ENCODE results near the gene EXOC2. TPM values are rescaled to one million over a fixed set of nuclear protein-coding genes. Genes with fewer than 3 reads are reported as not detected.

The EXOC2 gene
- total RNA-seq, 1 experiment from 2014 or later, result 45.7 TPM

DNA sequence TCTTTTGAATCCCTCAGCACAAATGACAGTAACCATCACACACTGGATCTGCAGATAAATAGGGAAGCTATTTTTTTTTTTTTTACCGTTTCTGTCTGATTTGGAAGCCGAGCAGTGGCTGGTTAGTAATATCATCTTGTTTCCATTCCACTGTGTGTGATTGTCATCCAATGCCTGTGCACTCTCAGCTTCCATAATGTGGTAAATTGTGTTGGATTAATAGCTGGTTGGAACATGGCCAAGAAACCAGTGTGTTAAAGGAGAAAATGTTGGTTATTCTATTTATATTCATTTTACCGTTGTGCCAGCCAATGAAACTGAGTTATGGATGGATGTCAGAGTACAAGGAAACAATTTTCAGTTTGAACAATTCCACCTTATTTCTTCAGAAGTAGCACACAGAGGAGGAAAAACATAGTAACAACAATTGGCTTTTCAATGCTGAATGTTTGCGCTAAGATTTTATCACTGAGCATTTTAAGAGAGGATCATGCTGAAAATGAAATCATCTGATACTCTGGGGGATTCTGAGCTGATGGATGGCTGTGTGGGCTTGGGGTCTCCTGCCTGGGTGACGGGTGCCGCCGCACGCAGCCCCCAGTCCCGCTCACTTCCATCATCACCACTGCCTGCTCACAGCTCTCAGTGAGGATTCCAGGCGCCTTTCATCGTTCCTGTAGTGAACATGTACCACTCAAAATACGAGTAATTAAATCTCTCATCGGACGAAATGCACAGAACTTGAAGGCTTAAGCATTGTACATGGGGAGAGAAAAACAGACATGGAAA lies 40.7 kb upstream of the EXOC2 start (continued):
- TF ChIP-seq, protein P1, sequence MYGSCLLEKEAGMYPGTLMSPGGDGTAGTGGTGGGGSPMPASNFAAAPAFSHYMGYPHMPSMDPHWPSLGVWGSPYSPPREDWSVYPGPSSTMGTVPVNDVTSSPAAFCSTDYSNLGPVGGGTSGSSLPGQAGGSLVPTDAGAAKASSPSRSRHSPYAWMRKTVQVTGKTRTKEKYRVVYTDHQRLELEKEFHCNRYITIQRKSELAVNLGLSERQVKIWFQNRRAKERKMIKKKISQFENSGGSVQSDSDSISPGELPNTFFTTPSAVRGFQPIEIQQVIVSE (CRISPR knock-in tag; IDR thresholded peaks at IDR 0.05; ENCODE audit: borderline replicate concordance), result no peak

DNA sequence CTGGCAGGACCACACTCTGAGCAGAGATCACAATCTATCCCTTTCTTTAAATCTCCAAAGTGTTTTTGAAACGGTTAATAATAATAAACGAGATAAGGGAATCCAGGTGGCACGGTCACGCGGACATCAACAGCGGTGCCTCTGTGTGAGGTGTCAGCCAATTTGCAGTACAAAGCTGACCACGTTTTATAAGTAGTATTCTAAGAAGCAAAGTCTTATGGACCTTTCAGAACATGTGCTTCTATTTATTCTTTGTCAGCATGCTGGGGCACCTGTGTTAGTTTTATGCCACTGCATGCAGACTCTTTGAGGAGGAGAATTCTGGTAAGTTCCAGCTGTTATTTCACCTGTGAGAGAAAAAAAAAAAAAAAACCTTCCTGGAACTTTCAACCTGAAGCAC lies 39.0 kb upstream of the EXOC2 start:
- no peaks in the 10 kb centered on the region for H3K36me3 Mint-ChIP-seq
- no peaks in the 10 kb centered on the region; the same call in 1 of the 2 replicates for H3K27me3 Mint-ChIP-seq (ENCODE audit: low read depth)
- no peak overlapping the region for H3K27ac Mint-ChIP-seq
- ATAC-seq (no peak), DNase-seq (ENCODE audit: low spot score) (no peak)
- no peak overlapping the region for H3K4me3 Mint-ChIP-seq
- ChIA-PET POLR2A (no interaction called here), CTCF (interaction anchor here (4.0 kb wide), 1 partner anchor 10 kb away, joined by 28 read pairs; no protein-coding TSS in a partner anchor)
- peaks cover 19% of the 10 kb centered on the region for H3K4me1 Mint-ChIP-seq
- H3K9me3 Mint-ChIP-seq, result no peaks in the 10 kb centered on the region
- no peak for TF ChIP-seq FOXK1 (CRISPR knock-in tag; IDR thresholded peaks at IDR 0.05)
- TF ChIP-seq, protein P2, sequence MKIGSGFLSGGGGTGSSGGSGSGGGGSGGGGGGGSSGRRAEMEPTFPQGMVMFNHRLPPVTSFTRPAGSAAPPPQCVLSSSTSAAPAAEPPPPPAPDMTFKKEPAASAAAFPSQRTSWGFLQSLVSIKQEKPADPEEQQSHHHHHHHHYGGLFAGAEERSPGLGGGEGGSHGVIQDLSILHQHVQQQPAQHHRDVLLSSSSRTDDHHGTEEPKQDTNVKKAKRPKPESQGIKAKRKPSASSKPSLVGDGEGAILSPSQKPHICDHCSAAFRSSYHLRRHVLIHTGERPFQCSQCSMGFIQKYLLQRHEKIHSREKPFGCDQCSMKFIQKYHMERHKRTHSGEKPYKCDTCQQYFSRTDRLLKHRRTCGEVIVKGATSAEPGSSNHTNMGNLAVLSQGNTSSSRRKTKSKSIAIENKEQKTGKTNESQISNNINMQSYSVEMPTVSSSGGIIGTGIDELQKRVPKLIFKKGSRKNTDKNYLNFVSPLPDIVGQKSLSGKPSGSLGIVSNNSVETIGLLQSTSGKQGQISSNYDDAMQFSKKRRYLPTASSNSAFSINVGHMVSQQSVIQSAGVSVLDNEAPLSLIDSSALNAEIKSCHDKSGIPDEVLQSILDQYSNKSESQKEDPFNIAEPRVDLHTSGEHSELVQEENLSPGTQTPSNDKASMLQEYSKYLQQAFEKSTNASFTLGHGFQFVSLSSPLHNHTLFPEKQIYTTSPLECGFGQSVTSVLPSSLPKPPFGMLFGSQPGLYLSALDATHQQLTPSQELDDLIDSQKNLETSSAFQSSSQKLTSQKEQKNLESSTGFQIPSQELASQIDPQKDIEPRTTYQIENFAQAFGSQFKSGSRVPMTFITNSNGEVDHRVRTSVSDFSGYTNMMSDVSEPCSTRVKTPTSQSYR (CRISPR knock-in tag; IDR thresholded peaks at IDR 0.05), result no peak

DNA sequence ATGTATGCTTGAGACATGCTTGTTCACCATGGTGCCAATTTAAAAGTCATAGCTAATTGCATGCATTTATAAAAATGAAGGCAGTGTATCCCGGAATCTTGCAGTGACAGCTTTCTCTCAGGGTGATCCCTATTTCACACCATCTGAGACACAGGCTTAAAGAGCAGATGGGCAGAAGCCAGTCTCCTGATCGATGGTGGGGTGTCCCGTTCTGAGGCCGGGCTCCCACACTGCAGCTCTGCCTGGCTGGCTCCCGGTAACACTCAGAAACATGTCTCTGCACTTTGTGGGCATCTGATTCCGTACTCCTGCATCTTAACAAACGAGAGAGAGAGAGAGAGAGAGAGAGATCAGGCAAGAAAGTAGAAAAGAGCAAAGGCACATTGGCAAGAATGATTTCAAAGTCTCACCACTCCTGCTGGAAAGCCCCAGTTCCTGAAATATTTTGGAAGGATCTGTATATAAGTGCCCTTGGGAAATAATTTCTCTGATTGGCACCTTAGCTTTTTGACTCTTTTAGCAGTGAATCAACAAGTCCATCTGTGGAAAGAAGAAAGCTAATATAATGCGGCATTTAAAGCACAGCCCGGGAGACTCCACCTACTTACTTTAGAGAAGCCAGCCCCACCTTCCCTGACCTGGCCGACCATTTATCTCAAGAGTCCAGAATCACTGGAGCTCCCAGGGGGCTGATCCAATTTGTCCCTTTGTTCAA lies 36.8 kb upstream of the EXOC2 start:
- ChIA-PET POLR2A (no interaction called here), CTCF (interaction anchor here (1.2 to 4.0 kb wide), 3 partner anchors 8 to 28 kb away, joined by 3 to 28 read pairs (median 5); no protein-coding TSS in a partner anchor)
- Mint-ChIP-seq H3K36me3 (no peaks in the 10 kb centered on the region), H3K27me3 (ENCODE audit: low read depth) (no peaks in the 10 kb centered on the region; the same call in 1 of the 2 replicates), H3K4me1 (peaks cover 19% of the 10 kb centered on the region), H3K4me3 (no peak overlapping the region), H3K27ac (no peak overlapping the region), H3K9me3 (no peaks in the 10 kb centered on the region)
- no peak for TF ChIP-seq TEAD1 (CRISPR knock-in tag; IDR thresholded peaks at IDR 0.05)
- DNase-seq (ENCODE audit: low spot score) (no peak), ATAC-seq (no peak)

GRCh38 chr6:727856-728255 lies 34.9 kb upstream of the EXOC2 start:
- CTCF ChIA-PET, result no interaction called here
- Mint-ChIP-seq H3K36me3 (no peaks in the 10 kb centered on the region), H3K4me3 (no peak overlapping the region), H3K9me3 (no peaks in the 10 kb centered on the region), H3K27ac (no peak overlapping the region), H3K27me3 (ENCODE audit: low read depth) (no peaks in the 10 kb centered on the region; the same call in 1 of the 2 replicates), H3K4me1 (peaks cover 19% of the 10 kb centered on the region)
- ATAC-seq (no peak), DNase-seq (ENCODE audit: low spot score) (no peak)
- POLR2A ChIA-PET, result no interaction called here
- TF ChIP-seq NFYB (CRISPR knock-in tag; conservative IDR thresholded peaks at IDR 0.05; ENCODE audit: low read depth) (no peak), ZNF532 (CRISPR knock-in tag; IDR thresholded peaks at IDR 0.05; ENCODE audit: borderline replicate concordance) (no peak), PREB (CRISPR knock-in tag; IDR thresholded peaks at IDR 0.05; ENCODE audit: borderline replicate concordance) (no peak)
- TF ChIP-seq, protein P3, sequence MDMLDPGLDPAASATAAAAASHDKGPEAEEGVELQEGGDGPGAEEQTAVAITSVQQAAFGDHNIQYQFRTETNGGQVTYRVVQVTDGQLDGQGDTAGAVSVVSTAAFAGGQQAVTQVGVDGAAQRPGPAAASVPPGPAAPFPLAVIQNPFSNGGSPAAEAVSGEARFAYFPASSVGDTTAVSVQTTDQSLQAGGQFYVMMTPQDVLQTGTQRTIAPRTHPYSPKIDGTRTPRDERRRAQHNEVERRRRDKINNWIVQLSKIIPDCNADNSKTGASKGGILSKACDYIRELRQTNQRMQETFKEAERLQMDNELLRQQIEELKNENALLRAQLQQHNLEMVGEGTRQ (CRISPR knock-in tag; IDR thresholded peaks at IDR 0.05), result no peak
- TF ChIP-seq, protein P4, sequence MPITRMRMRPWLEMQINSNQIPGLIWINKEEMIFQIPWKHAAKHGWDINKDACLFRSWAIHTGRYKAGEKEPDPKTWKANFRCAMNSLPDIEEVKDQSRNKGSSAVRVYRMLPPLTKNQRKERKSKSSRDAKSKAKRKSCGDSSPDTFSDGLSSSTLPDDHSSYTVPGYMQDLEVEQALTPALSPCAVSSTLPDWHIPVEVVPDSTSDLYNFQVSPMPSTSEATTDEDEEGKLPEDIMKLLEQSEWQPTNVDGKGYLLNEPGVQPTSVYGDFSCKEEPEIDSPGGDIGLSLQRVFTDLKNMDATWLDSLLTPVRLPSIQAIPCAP (CRISPR knock-in tag; IDR thresholded peaks at IDR 0.05), result no peak
- TF ChIP-seq, protein P5, sequence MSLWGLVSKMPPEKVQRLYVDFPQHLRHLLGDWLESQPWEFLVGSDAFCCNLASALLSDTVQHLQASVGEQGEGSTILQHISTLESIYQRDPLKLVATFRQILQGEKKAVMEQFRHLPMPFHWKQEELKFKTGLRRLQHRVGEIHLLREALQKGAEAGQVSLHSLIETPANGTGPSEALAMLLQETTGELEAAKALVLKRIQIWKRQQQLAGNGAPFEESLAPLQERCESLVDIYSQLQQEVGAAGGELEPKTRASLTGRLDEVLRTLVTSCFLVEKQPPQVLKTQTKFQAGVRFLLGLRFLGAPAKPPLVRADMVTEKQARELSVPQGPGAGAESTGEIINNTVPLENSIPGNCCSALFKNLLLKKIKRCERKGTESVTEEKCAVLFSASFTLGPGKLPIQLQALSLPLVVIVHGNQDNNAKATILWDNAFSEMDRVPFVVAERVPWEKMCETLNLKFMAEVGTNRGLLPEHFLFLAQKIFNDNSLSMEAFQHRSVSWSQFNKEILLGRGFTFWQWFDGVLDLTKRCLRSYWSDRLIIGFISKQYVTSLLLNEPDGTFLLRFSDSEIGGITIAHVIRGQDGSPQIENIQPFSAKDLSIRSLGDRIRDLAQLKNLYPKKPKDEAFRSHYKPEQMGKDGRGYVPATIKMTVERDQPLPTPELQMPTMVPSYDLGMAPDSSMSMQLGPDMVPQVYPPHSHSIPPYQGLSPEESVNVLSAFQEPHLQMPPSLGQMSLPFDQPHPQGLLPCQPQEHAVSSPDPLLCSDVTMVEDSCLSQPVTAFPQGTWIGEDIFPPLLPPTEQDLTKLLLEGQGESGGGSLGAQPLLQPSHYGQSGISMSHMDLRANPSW (CRISPR knock-in tag; conservative IDR thresholded peaks at IDR 0.05; ENCODE audit: low read depth), result no peak

Measured in WTC11 (cell line).